ENCODE measurements around the gene PRKCQ.

Gene PRKCQ

DNA sequence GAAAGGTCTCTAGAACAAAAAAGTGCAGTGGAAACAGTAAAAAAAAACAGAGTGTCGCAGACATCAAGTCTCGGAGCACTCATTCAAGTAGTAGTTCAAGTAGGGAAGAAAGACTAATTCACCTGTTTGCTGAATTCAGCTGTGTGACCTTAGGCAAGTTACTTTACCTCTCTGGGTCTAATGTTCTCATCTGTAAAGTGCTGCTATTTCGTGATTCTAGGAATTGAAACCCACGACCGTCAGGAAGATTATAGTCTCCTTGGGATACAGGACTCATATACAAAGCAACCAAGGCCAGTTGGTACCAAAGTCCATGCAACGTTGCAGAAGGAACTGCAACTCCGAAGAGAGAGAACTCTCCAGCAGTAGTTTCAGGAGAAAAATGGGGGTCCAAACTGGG lies 26.1 kb downstream of the PRKCQ start:
- H3K4me3 Mint-ChIP-seq = no peak overlapping the region
- peaks cover 81% of the 10 kb centered on the region for H3K36me3 Mint-ChIP-seq
- CTCF ChIA-PET = no interaction called here
- no peaks in the 10 kb centered on the region for H3K27me3 Mint-ChIP-seq
- peaks cover 72% of the 10 kb centered on the region for H3K4me1 Mint-ChIP-seq
- no peak overlapping the region for H3K27ac Mint-ChIP-seq
- peaks cover 7% of the 10 kb centered on the region for H3K9me3 Mint-ChIP-seq
- DNase-seq = no peak

DNA sequence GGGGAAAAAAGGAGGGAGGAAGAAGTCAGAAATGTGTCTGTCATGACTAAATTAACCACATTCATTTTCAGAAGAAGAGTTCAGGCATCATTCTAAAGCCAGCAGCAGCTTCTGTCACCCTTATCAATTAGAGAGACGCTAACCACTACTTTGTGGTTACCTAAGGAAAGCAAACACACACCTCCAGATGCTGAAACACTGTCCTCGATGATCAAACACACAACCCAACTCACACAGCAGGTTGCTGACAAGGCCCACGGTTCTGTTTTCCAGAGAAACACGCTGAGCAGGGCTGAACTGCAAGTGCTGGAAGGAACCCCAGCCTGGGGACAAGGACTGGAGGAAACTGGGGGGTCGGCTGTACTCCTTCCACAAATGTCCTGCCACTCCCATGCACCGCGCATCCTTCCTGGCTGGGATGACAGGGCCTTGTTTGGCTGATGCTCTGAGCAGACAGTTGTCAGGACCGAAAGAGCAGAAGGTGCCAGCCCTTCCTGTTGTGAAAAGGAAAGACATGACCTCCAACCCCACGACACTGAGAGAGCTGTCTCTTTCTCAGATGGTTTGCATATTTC lies 36.6 kb downstream of the PRKCQ start:
- peaks cover 37% of the 10 kb centered on the region for H3K36me3 Mint-ChIP-seq
- H3K4me3 Mint-ChIP-seq = peak overlapping the region; percentile 77
- peak; percentile 75 for DNase-seq
- H3K27me3 Mint-ChIP-seq = no peaks in the 10 kb centered on the region
- H3K9me3 Mint-ChIP-seq = peaks cover 3% of the 10 kb centered on the region
- CTCF ChIA-PET = interaction anchor here (0.8 to 2.8 kb wide), 11 partner anchors 11 to 123 kb away, joined by 3 to 20 read pairs (median 5); no protein-coding TSS in a partner anchor
- peaks cover 79% of the 10 kb centered on the region for H3K4me1 Mint-ChIP-seq
- peak overlapping the region; percentile 100 for H3K27ac Mint-ChIP-seq

DNA sequence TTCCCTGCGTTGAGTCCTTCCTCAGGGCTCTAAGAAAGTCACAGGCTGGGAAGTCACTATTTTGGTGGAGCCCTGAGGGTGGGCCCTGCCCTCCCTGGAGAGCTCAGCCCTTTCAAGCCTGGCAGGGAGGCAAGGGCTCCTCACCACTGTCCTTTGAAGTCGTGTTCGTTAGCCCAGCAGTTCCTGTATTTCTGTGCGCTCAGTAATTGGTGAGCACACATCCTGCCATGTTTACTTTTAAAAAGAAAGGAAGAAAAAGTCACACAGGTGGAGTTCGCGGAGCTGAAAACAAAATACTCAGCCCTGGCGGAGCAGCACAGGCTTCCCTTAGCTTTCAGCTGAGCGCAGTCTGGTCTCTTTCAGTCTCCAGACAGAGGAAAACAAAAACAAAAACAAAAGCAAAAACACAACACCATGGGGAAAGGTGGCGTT lies 37.1 kb downstream of the PRKCQ start:
- peak overlapping the region; percentile 100 for H3K27ac Mint-ChIP-seq
- H3K36me3 Mint-ChIP-seq = peaks cover 38% of the 10 kb centered on the region
- no peaks in the 10 kb centered on the region for H3K27me3 Mint-ChIP-seq
- DNase-seq = peak; percentile 78
- CTCF ChIA-PET = interaction anchor here (1.0 to 2.8 kb wide), 12 partner anchors 11 to 123 kb away, joined by 3 to 20 read pairs (median 5); no protein-coding TSS in a partner anchor
- peaks cover 81% of the 10 kb centered on the region for H3K4me1 Mint-ChIP-seq
- peaks cover 3% of the 10 kb centered on the region for H3K9me3 Mint-ChIP-seq
- H3K4me3 Mint-ChIP-seq = peak overlapping the region; percentile 77

DNA sequence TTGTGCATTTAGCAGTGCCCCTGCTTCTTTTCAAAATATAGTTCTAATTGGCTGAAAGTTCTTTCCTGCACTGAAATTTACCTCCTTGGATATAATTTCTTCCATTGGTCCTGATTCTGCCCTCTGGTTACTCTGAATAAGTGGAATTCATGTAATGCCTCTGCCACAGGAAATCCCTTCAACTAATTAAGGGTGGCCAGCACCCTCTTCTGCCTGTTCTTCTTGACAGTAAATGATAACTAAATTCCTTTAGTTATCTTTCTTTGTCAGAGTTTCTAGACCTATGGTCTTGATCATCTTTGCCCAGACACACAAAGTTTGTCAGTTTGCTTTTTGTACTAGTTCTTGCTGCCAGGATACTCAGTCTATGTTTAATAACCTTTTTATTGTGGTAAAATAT lies 40.2 kb downstream of the PRKCQ start:
- Mint-ChIP-seq H3K4me1 (peaks cover 82% of the 10 kb centered on the region), H3K4me3 (no peak overlapping the region), H3K27me3 (no peaks in the 10 kb centered on the region), H3K27ac (no peak overlapping the region), H3K36me3 (peaks cover 47% of the 10 kb centered on the region), H3K9me3 (peaks cover 3% of the 10 kb centered on the region)
- CTCF ChIA-PET = no interaction called here
- no peak for DNase-seq

DNA sequence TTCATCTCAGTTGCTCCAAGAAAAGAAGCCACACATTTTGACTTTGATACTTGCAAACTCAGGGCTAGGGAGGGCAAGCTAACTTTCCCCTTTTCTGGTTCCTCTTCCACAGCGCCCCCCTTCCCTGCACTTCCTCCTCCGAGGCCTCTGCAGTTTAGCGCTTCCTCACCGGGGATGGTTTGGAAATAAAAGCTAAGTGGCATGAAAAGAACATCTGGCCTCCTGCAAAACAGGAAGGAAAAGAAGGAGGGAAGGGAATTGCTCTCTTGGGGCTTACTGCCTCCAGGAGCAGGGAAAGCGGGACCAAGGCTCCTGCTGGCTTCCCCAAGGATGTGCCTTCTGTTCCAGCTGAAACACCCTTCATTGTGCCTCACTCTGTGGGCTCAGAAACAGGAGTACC lies 42.3 kb downstream of the PRKCQ start:
- peak overlapping the region; percentile 63 for H3K27ac Mint-ChIP-seq
- CTCF ChIA-PET = interaction anchor here (1.0 to 1.4 kb wide), 3 partner anchors 7 to 130 kb away, joined by 3 to 4 read pairs (median 4); no protein-coding TSS in a partner anchor
- peaks cover 71% of the 10 kb centered on the region for H3K4me1 Mint-ChIP-seq
- peaks cover 53% of the 10 kb centered on the region for H3K36me3 Mint-ChIP-seq
- no peak overlapping the region for H3K4me3 Mint-ChIP-seq
- H3K27me3 Mint-ChIP-seq = no peaks in the 10 kb centered on the region
- H3K9me3 Mint-ChIP-seq = peaks cover 3% of the 10 kb centered on the region
- DNase-seq = no peak

DNA sequence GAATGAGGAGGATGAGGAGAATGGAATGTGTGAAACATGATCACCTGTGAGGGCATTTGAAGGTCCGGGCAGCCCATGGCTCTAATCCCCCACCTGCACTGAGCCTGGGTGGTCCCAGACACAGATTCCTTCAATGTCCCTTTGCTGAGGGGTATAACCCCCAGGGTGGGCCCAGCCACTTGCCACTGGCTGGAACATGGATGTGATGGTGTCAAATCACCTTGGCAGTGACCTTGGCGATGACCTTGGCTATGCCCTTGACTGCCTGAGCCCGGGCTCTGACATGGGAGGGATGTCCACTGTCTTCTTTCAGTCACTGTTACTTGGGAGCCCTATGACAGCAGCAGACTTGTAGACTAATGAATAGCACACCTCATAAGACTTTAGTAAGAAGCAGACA lies 44.0 kb downstream of the PRKCQ start:
- H3K9me3 Mint-ChIP-seq = peaks cover 3% of the 10 kb centered on the region
- no peaks in the 10 kb centered on the region for H3K27me3 Mint-ChIP-seq
- no peak overlapping the region for H3K27ac Mint-ChIP-seq
- no peak for DNase-seq
- peaks cover 71% of the 10 kb centered on the region for H3K4me1 Mint-ChIP-seq
- CTCF ChIA-PET = no interaction called here
- H3K4me3 Mint-ChIP-seq = no peak overlapping the region
- H3K36me3 Mint-ChIP-seq = peaks cover 64% of the 10 kb centered on the region

DNA sequence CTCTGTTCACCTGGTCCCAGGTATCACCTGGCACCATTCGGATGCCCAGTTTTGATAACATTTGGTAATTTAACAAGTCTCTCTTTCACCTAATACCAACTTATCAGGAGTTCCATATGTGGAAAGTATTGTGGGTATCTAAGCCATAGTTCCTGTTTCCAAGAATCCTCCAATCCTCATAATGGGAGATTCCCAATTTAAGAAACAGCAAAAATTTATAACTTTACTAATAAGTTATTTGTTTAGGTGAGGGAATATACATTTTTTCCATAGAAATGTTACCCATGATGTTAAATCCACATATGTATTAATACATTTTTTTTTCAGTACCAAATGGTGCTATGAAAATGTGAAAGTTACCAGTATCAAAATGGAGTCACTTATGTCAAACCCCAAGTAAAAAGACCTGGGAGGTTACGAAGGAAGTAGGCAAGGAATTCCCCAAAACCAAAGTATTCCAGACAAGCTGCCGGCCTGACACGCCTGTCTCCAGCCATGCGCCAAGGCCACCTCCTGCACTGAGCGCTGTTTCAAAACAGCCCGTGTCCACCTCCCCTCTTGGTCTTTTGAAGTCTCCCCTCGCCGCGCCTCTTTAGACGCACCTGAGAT lies 44.8 kb downstream of the PRKCQ start:
- H3K4me1 Mint-ChIP-seq = peaks cover 71% of the 10 kb centered on the region
- peaks cover 63% of the 10 kb centered on the region for H3K36me3 Mint-ChIP-seq
- no peak overlapping the region for H3K4me3 Mint-ChIP-seq
- no peaks in the 10 kb centered on the region for H3K27me3 Mint-ChIP-seq
- CTCF ChIA-PET = interaction anchor here (1.5 kb wide), 1 partner anchor 89 kb away, joined by 4 read pairs; no protein-coding TSS in a partner anchor
- H3K9me3 Mint-ChIP-seq = peaks cover 3% of the 10 kb centered on the region
- H3K27ac Mint-ChIP-seq = peak overlapping the region; percentile 60
- no peak for DNase-seq

DNA sequence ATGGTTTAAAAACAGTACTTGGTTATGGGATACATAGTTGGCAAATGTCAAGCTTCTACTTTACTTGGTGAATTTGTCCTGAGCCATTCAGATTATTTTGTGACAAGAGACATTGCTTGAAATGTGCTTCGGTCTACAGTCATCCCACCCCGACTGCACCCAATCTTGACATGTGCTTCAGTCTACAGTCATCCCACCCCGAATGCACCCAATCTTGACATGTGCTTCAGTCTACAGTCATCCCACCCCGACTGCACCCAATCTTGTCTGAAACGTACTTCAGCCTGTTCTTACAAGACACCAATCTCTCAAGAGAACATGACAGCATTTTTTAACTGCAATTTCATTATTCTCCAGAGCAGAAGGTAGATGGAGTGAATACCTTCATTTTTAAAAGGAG lies 47.8 kb downstream of the PRKCQ start:
- CTCF ChIA-PET = interaction anchor here (1.6 to 4.3 kb wide), 3 partner anchors 10 to 136 kb away, joined by 3 to 20 read pairs (median 8); no protein-coding TSS in a partner anchor
- no peak overlapping the region for H3K4me3 Mint-ChIP-seq

DNA sequence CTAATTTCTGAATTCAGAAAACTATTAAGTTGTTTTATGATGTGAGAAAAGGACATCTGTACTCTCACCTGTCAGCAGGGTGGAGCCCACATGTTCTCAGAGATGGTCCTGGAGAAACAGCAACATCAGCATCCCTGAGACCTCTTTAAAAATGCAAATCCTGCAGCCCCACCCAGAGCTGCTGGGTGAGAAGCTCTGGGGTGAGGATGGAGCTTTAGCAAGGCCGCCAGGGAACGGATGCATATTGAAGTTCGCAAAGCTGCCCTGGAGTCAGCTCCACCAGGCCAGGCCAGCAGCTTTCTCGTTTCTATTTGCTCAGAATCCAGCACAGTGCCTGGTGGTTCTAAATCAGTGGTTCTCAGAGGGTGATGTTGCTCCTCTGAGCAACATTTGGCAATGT lies 49.1 kb downstream of the PRKCQ start:
- H3K4me1 Mint-ChIP-seq = peaks cover 84% of the 10 kb centered on the region
- CTCF ChIA-PET = interaction anchor here (0.6 to 4.3 kb wide), 11 partner anchors 8 to 85 kb away, joined by 3 to 20 read pairs (median 4); no protein-coding TSS in a partner anchor

More for the DNA sequence above, 47.8 kb downstream of the PRKCQ start:
- Mint-ChIP-seq H3K27me3 (no peaks in the 10 kb centered on the region), H3K27ac (peak overlapping the region; percentile 97), H3K36me3 (peaks cover 75% of the 10 kb centered on the region), H3K9me3 (no peaks in the 10 kb centered on the region), H3K4me1 (peaks cover 80% of the 10 kb centered on the region)
- DNase-seq = no peak

DNA sequence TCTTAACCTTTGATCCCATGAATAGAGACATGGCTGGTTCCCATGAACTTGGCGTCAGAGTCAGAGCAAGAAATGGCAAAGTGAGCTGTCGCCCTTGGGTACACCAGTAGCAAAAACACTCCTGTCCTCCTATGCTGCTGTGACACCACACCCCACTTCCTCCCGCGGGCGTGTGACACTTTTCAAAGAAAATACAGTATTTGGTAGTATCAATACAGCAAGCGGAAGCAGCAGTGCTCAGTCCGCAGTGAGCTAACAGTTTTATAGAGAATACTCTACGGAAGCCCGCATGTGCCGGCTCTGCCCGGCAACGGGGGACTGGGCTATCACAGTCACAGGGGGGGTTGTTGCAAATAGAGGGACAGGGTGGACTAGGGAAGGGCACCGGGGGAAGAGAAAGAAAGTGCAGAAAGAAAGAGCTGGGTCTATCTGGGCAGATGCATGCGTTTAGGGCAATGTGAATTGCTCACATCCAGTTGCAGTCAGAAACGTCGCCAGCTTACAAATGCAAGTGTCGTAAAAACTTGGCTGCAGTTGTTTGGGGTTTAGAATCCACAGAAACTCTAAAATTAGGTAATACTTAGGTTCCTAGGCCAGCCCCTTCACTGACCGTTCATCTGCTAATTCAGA lies 49.8 kb downstream of the PRKCQ start:
- peak overlapping the region; percentile 70 for H3K4me3 Mint-ChIP-seq
- CTCF ChIA-PET = interaction anchor here (0.6 to 4.3 kb wide), 12 partner anchors 8 to 84 kb away, joined by 3 to 20 read pairs (median 4); no protein-coding TSS in a partner anchor
- no peaks in the 10 kb centered on the region for H3K9me3 Mint-ChIP-seq

More for the DNA sequence above, 49.1 kb downstream of the PRKCQ start:
- DNase-seq = no peak
- H3K4me3 Mint-ChIP-seq = peak overlapping the region; percentile 70
- H3K36me3 Mint-ChIP-seq = peaks cover 76% of the 10 kb centered on the region
- H3K9me3 Mint-ChIP-seq = no peaks in the 10 kb centered on the region
- H3K27me3 Mint-ChIP-seq = no peaks in the 10 kb centered on the region
- peak overlapping the region; percentile 97 for H3K27ac Mint-ChIP-seq

DNA sequence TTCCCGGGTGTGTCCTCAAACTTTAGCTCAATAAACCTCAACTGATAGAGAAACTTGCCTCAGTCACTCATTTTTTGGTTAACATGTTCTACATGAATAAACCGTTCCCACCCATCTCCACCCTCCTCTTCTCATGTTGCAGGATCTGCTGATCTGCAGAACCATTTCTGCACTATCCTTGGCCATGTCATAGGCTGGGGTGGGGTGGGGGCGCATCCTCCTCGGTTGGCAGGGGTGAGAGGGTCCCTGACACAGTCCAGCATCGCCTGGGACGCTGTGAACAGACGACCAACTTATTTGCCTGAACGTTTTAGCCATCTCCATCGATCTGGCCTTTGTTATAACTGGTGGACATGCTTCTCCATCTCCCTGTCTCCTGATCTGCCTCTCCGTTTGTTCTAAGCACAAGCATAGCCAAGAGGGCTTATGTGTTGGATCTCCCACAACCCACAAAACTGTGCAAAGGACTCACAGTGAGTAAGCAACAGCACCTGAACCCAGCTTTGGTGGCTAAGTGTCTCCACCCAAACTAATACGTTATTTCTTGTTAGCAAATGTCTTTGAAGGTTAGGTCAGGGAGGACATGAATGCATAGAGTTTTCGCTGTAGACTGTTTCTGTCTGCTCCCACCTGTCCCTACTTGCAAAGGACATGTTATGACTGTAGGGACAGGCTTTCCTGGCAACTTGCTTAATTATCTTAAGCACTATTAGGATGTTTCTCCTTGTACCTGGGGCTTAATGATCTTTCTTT lies 51.7 kb downstream of the PRKCQ start:
- H3K4me3 Mint-ChIP-seq = no peak overlapping the region
- no peaks in the 10 kb centered on the region for H3K9me3 Mint-ChIP-seq
- H3K36me3 Mint-ChIP-seq = peaks cover 80% of the 10 kb centered on the region
- peaks cover 90% of the 10 kb centered on the region for H3K4me1 Mint-ChIP-seq
- CTCF ChIA-PET = interaction anchor here (0.6 kb wide), 1 partner anchor 44 kb away, joined by 3 read pairs; no protein-coding TSS in a partner anchor
- H3K27me3 Mint-ChIP-seq = no peaks in the 10 kb centered on the region
- DNase-seq = no peak
- H3K27ac Mint-ChIP-seq = peak overlapping the region; percentile 97

More for the DNA sequence above, 49.8 kb downstream of the PRKCQ start:
- Mint-ChIP-seq H3K36me3 (peaks cover 76% of the 10 kb centered on the region), H3K27me3 (no peaks in the 10 kb centered on the region), H3K4me1 (peaks cover 84% of the 10 kb centered on the region), H3K27ac (peak overlapping the region; percentile 97)
- DNase-seq = peak; percentile 91

DNA sequence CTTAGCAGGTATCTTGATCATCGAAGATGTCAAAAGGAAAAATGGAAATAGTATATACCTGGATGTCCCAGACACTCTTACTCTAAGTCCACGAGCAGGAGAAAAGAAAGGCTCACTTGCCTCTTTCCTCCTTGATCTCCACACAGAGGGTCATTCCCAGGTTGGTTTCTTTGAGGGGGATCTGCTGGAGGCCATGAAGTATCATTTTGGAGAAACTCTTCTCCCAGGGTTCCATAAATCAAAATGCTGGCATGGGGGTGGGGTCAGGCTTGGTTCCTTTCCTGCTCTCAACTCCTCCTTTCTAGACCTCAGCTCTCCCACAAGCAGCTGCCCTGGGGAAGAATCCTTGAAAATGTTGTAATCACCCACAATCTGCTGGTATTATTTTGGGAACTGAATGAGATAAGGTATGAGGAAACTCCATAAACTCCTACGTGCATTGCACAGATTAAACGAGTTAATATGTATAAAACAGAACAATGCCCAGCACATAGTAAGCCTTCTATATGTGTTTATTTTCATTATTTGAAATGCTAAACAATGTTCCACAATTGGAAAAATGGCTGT lies 54.4 kb downstream of the PRKCQ start:
- peaks cover 79% of the 10 kb centered on the region for H3K4me1 Mint-ChIP-seq
- CTCF ChIA-PET = no interaction called here
- H3K27ac Mint-ChIP-seq = no peak overlapping the region
- H3K27me3 Mint-ChIP-seq = no peaks in the 10 kb centered on the region
- H3K36me3 Mint-ChIP-seq = peaks cover 73% of the 10 kb centered on the region
- no peak for DNase-seq
- H3K4me3 Mint-ChIP-seq = no peak overlapping the region
- H3K9me3 Mint-ChIP-seq = no peaks in the 10 kb centered on the region

DNA sequence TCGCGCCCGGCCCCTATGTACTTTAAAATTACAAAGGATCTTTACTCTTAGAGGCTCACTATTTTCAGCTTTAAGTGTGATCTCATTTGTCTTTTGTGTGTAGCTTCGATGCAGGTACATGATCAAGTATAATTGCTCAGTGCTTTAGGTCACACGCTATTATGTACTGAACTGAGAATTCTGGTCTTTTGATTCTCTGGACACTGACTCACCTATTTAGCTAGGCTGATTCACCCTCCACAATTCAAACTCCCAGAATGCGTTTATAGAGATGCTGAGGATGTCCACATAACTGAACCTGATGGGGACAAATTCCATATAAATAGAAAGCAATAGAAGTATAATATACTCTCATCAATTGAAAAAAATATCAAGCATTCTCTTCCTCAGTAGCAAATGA lies 57.8 kb downstream of the PRKCQ start:
- H3K36me3 Mint-ChIP-seq = peaks cover 65% of the 10 kb centered on the region
- H3K27ac Mint-ChIP-seq = no peak overlapping the region
- CTCF ChIA-PET = interaction anchor here (1.3 kb wide), 1 partner anchor 56 kb away, joined by 3 read pairs; no protein-coding TSS in a partner anchor

More for the DNA sequence above, 57.8 kb downstream of the PRKCQ start:
- no peaks in the 10 kb centered on the region for H3K9me3 Mint-ChIP-seq
- H3K4me1 Mint-ChIP-seq = peaks cover 76% of the 10 kb centered on the region
- no peak overlapping the region for H3K4me3 Mint-ChIP-seq
- no peaks in the 10 kb centered on the region for H3K27me3 Mint-ChIP-seq
- no peak for DNase-seq
